Mammary epithelial cell (primary cell): ENCODE results near the gene BCAS3.

Experiments used
- CTCF ChIP-seq, 2 donors: IDR thresholded peaks in 1 of 2; conservative IDR thresholded peaks in 1 of 2; 2 replicates each; pipeline ENCODE4 v1.5.1; 2011 to 2012; ENCODE audit warnings: inconsistent platforms in 2 of 2, low read length in 2 of 2, mild to moderate bottlenecking in 2 of 2, control low read depth in 1 of 2, low read depth in 1 of 2; ENCODE audit not compliant: insufficient read depth in 1 of 2; ENCODE audit errors: extremely low read depth in 1 of 2
- EZH2 ChIP-seq: IDR thresholded peaks from 2 replicates; pipeline ENCODE4 v1.6.1; 2012; ENCODE audit warnings: low read length, inconsistent platforms, borderline replicate concordance

- TF ChIP-seq CTCF (conservative IDR thresholded peaks at IDR 0.05 in 1 of 2, IDR thresholded peaks at IDR 0.05 in 1 of 2; ENCODE audit: extremely low read depth in 1 of 2, insufficient read depth in 1 of 2, low read depth in 1 of 2, low read length in 2 of 2) (no peak), EZH2 (no peak)
These were observed 644.8 kb downstream of the BCAS3 start for GRCh38 chr17:61322325-61323002.
